DOHH2 (cell line): Measurements from ENCODE around the gene NT5DC1.

ENCODE experiments used
- H3F3A ChIP-seq: fragments of 200-600 bp; sonication (generic), shearing (Covaris generic); 2 replicates; pipeline ENCODE4 v1.6.0; 2016; ENCODE audit warnings: antibody characterized with exemption, mild to moderate bottlenecking; ENCODE audit not compliant: control insufficient read depth, insufficient read depth
- H3K27ac ChIP-seq: fragments of 200-600 bp; sonication (generic); 2 replicates; pipeline ENCODE4 v1.5.1; 2014; ENCODE audit warnings: low read depth, mild to moderate bottlenecking, low read length, moderate library complexity
- H3K27me3 ChIP-seq: fragments of 200-600 bp; sonication (generic); 2 replicates; pipeline ENCODE4 v1.6.1; 2014; ENCODE audit warnings: mild to moderate bottlenecking, low read length, mixed read lengths; ENCODE audit not compliant: control insufficient read depth
- H3K36me3 ChIP-seq: fragments of 200-600 bp; sonication (generic); 2 replicates; pipeline ENCODE4 v1.6.1; 2014; ENCODE audit warnings: mild to moderate bottlenecking, low read length, moderate library complexity, mixed read lengths; ENCODE audit not compliant: control insufficient read depth
- H3K4me1 ChIP-seq: fragments of 200-600 bp; sonication (generic); 2 replicates; pipeline ENCODE4 v1.6.1; 2014; ENCODE audit warnings: mild to moderate bottlenecking, low read length, mixed read lengths; ENCODE audit not compliant: control insufficient read depth
- H3K4me2 ChIP-seq: fragments of 200-600 bp; sonication (generic); 2 replicates; pipeline ENCODE4 v1.6.0; 2014; ENCODE audit warnings: mild to moderate bottlenecking, low read length, moderate library complexity
- H3K4me3 ChIP-seq: fragments of 200-600 bp; sonication (generic); 2 replicates; pipeline ENCODE4 v1.5.1; 2014; ENCODE audit warnings: mild to moderate bottlenecking, low read length, mixed read lengths
- H3K79me2 ChIP-seq: fragments of 200-600 bp; sonication (generic); 2 replicates; pipeline ENCODE4 v1.6.1; 2014; ENCODE audit warnings: mild to moderate bottlenecking, low read length, mixed read lengths; ENCODE audit not compliant: control insufficient read depth
- H3K9me2 ChIP-seq: fragments of 200-600 bp; sonication (generic); replicated peaks from 2 replicates; pipeline ENCODE4 v1.6.1; 2014; ENCODE audit warnings: mild to moderate bottlenecking, low read length, mixed read lengths; ENCODE audit not compliant: control insufficient read depth
- H3K9me3 ChIP-seq: fragments of 200-600 bp; sonication (generic); 2 replicates; pipeline ENCODE4 v1.6.1; 2014; ENCODE audit warnings: antibody characterized with exemption, low read length, mixed read lengths; ENCODE audit not compliant: control insufficient read depth, insufficient read depth
- H4K20me1 ChIP-seq: fragments of 200-600 bp; sonication (generic); 2 replicates; pipeline ENCODE4 v1.6.0; 2014; ENCODE audit warnings: low read depth, mild to moderate bottlenecking, antibody characterized with exemption, low read length, moderate library complexity; ENCODE audit not compliant: control insufficient read depth, insufficient read depth
- EZH2phosphoT487 ChIP-seq: fragments of 200-600 bp; sonication (generic); IDR thresholded peaks from 2 replicates; pipeline ENCODE4 v1.6.1; 2017; ENCODE audit warnings: borderline replicate concordance, mild to moderate bottlenecking, antibody characterized with exemption, low read length, moderate library complexity, mixed read lengths
- TF ChIP-seq, protein P1 (sequence below): fragments of 200-600 bp; sonication (generic); IDR thresholded peaks from one replicate; pipeline ENCODE4 v1.5.1; 2014; ENCODE audit warnings: antibody characterized with exemption, mild to moderate bottlenecking, low read depth, low read length; ENCODE audit not compliant: poor library complexity, severe bottlenecking

The NT5DC1 gene

DNA sequence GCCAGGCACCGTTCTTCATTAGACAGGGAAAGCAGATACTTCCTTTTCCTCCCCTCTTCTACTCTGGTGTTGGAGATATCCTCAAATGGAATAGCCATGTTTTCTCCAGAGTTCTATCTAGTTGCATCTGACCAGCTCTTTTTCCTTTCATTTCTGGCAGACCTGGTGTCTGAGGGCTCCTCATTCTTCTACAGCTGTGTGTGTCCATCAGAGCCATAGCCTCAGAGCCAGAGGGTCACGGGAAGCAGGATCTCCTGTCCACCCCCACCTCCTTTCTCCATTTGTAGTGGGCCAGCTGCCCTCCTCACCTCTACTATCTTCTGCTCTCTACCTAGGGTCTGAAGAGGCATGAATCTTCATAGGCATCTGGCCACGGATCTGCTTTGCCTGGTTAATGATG lies 96.2 kb downstream of the NT5DC1 start:
- TF ChIP-seq, protein P1, sequence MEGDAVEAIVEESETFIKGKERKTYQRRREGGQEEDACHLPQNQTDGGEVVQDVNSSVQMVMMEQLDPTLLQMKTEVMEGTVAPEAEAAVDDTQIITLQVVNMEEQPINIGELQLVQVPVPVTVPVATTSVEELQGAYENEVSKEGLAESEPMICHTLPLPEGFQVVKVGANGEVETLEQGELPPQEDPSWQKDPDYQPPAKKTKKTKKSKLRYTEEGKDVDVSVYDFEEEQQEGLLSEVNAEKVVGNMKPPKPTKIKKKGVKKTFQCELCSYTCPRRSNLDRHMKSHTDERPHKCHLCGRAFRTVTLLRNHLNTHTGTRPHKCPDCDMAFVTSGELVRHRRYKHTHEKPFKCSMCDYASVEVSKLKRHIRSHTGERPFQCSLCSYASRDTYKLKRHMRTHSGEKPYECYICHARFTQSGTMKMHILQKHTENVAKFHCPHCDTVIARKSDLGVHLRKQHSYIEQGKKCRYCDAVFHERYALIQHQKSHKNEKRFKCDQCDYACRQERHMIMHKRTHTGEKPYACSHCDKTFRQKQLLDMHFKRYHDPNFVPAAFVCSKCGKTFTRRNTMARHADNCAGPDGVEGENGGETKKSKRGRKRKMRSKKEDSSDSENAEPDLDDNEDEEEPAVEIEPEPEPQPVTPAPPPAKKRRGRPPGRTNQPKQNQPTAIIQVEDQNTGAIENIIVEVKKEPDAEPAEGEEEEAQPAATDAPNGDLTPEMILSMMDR = no peak
- no peak for TF ChIP-seq EZH2phosphoT487
- no peaks in the 10 kb centered on the region for H3K36me3 ChIP-seq
- H3K4me3 ChIP-seq = no peak overlapping the region
- H3K79me2 ChIP-seq = no peaks in the 10 kb centered on the region
- H3K27ac ChIP-seq = no peak overlapping the region
- H4K20me1 ChIP-seq = no peaks in the 10 kb centered on the region
- no peaks in the 10 kb centered on the region for H3K27me3 ChIP-seq
- H3K4me1 ChIP-seq = no peaks in the 10 kb centered on the region
- H3K9me3 ChIP-seq = no peaks in the 10 kb centered on the region
- H3F3A ChIP-seq = no peaks in the 10 kb centered on the region
- H3K9me2 ChIP-seq = no peaks in the 10 kb centered on the region
- H3K4me2 ChIP-seq = no peak overlapping the region

DNA sequence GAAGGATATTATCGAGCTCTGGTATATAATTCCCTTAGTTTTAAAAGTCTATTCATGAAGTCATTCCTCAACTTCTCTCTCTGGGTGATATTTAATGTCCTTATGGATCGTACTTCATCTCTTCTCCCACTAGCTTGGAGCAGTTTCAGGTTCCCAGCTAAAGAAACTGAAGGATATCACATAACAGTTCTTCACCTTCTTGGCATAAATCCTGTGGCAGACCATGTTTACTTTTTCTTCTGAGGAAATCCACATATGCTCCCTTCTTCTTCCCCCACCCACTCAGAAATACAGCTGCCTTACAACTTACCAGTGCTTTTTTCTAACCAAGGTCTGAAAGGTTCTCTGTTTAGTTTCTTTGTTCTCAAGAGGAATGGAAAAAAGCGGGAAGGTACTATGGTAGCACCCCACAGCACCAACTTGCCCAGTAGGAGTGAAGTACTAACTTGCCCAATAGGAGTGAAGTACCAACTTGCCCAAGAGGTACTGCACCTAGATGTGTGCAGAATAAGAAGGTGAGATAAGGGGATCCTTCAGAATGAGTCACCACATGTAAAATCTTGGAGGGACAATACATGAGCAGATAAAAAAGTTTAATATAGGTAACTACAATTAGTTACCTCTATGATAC lies 100.1 kb downstream of the NT5DC1 start:
- TF ChIP-seq, protein P1 = no peak
- TF ChIP-seq EZH2phosphoT487 = no peak
- no peaks in the 10 kb centered on the region for H3K36me3 ChIP-seq
- H3K27me3 ChIP-seq = no peaks in the 10 kb centered on the region
- H4K20me1 ChIP-seq = no peaks in the 10 kb centered on the region
- no peaks in the 10 kb centered on the region for H3K9me3 ChIP-seq
- no peaks in the 10 kb centered on the region for H3K9me2 ChIP-seq
- no peaks in the 10 kb centered on the region for H3F3A ChIP-seq
- H3K27ac ChIP-seq = no peak overlapping the region
- no peaks in the 10 kb centered on the region for H3K4me1 ChIP-seq
- no peaks in the 10 kb centered on the region for H3K79me2 ChIP-seq
- H3K4me2 ChIP-seq = no peak overlapping the region
- no peak overlapping the region for H3K4me3 ChIP-seq

DNA sequence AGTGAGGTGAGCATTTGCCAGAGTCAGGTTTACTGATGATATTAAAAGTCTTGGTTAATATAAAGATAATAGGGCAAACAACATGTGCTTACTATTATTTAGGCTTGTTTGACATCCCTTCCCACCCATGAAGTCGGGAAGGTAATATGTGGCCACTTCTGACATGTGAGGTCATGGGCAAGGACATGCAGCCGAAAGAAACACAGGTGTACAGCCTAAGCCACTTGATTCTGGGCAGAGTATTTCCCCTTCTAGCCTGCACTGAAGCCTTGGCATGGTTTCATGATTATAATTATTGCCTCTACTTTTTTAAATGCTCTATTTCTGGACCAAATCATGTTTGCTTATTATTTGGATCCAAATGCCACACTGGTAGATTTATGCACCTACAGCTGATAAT lies 100.9 kb downstream of the NT5DC1 start:
- Histone ChIP-seq H3K36me3 (no peaks in the 10 kb centered on the region), H4K20me1 (no peaks in the 10 kb centered on the region), H3K9me2 (no peaks in the 10 kb centered on the region), H3K27me3 (no peaks in the 10 kb centered on the region), H3K9me3 (no peaks in the 10 kb centered on the region), H3K79me2 (no peaks in the 10 kb centered on the region), H3K27ac (no peak overlapping the region), H3K4me1 (no peaks in the 10 kb centered on the region), H3K4me3 (no peak overlapping the region), H3K4me2 (no peak overlapping the region), H3F3A (no peaks in the 10 kb centered on the region)
- no peak for TF ChIP-seq EZH2phosphoT487
- TF ChIP-seq, protein P1 = no peak
